Mesendoderm (in vitro differentiated cells): Measurements from ENCODE around the gene SLC25A17.

Experiments used
- DNase-seq: peaks from one replicate; pipeline ENCODE4 v3.0.0; 2013
- H2AK5ac ChIP-seq: 2 replicates; pipeline ENCODE4 v1.6.1; 2013; ENCODE audit warnings: low read length, inconsistent platforms
- H2BK120ac ChIP-seq: 2 replicates; pipeline ENCODE4 v1.6.1; 2013; ENCODE audit warnings: low read depth, mild to moderate bottlenecking, low read length, moderate library complexity, mixed read lengths
- H2BK15ac ChIP-seq: replicated peaks from 2 replicates; pipeline ENCODE4 v1.6.1; 2013; ENCODE audit warnings: low read depth, mild to moderate bottlenecking, moderate library complexity
- H2BK5ac ChIP-seq: 2 replicates; pipeline ENCODE4 v1.6.1; 2013; ENCODE audit warnings: low read length, inconsistent platforms
- H3K18ac ChIP-seq: 2 replicates; pipeline ENCODE4 v1.6.1; 2013; ENCODE audit warnings: mild to moderate bottlenecking, low read length, mixed read lengths
- H3K23ac ChIP-seq: one replicate; pipeline ENCODE4 v1.6.1; 2013; ENCODE audit warnings: low read length
- H3K27ac ChIP-seq: 2 replicates; pipeline ENCODE4 v1.5.1; 2013; ENCODE audit warnings: low read depth, mild to moderate bottlenecking, inconsistent platforms, low read length, moderate library complexity
- H3K27me3 ChIP-seq: 2 replicates; pipeline ENCODE4 v1.6.1; 2013; ENCODE audit warnings: low read length, control low read depth, mild to moderate bottlenecking, inconsistent platforms; ENCODE audit not compliant: insufficient read depth, poor library complexity
- H3K36me3 ChIP-seq: 2 replicates; pipeline ENCODE4 v1.6.1; 2013; ENCODE audit warnings: low read length, inconsistent platforms; ENCODE audit not compliant: control insufficient read depth, insufficient read depth
- H3K4ac ChIP-seq: one replicate; pipeline ENCODE4 v1.6.1; 2013; ENCODE audit warnings: low read depth, mild to moderate bottlenecking, low read length, moderate library complexity
- H3K4me1 ChIP-seq: 2 replicates; pipeline ENCODE4 v1.6.1; 2013; ENCODE audit warnings: low read depth, low read length, inconsistent platforms; ENCODE audit not compliant: control insufficient read depth
- H3K4me2 ChIP-seq: 2 replicates; pipeline ENCODE4 v1.6.1; 2013; ENCODE audit warnings: low read length
- H3K4me3 ChIP-seq: 2 replicates; pipeline ENCODE4 v1.5.1; 2013; ENCODE audit warnings: mild to moderate bottlenecking, low read length
- H3K56ac ChIP-seq: one replicate; pipeline ENCODE4 v1.6.1; 2013; ENCODE audit warnings: low read length
- H3K79me1 ChIP-seq: 2 replicates; pipeline ENCODE4 v1.6.1; 2013; ENCODE audit warnings: low read length, inconsistent platforms
- H3K79me2 ChIP-seq: 2 replicates; pipeline ENCODE4 v1.6.1; 2013; ENCODE audit warnings: mild to moderate bottlenecking, low read length; ENCODE audit not compliant: control insufficient read depth, insufficient read depth
- H3K9ac ChIP-seq: 2 replicates; pipeline ENCODE4 v1.6.1; 2013; ENCODE audit warnings: low read length, inconsistent platforms
- H4K5ac ChIP-seq: one replicate; pipeline ENCODE4 v1.6.1; 2013; ENCODE audit warnings: low read length
- H4K8ac ChIP-seq: one replicate; pipeline ENCODE4 v1.6.1; 2013; ENCODE audit warnings: low read depth, mild to moderate bottlenecking, control low read depth, low read length, moderate library complexity
- WGBS: extraction: QIAGEN DNeasy Blood & Tissue Kit; methylation state at CpG from one replicate; pipeline ENCODE4 v1.1.7; 2013; ENCODE audit warnings: low lambda C conversion rate, missing lambda C conversion rate; ENCODE audit not compliant: insufficient coverage; ENCODE audit errors: extremely low coverage; 5-methylcytosine and 5-hydroxymethylcytosine counted together

The SLC25A17 gene

GRCh38 chr22:40727964-40728615, 91.1 kb downstream of the SLC25A17 start:
- Histone ChIP-seq H3K18ac (peak overlapping the region; percentile 57), H3K79me1 (no peaks in the 10 kb centered on the region), H3K4me1 (peaks cover 3% of the 10 kb centered on the region), H4K8ac (no peak overlapping the region), H3K4me2 (no peak overlapping the region), H2AK5ac (no peak overlapping the region), H3K4me3 (no peak overlapping the region), H3K79me2 (no peaks in the 10 kb centered on the region), H3K4ac (peak overlapping the region; percentile 73), H3K27me3 (no peaks in the 10 kb centered on the region), H2BK120ac (no peak overlapping the region), H2BK5ac (no peak overlapping the region), H3K36me3 (no peaks in the 10 kb centered on the region), H3K9ac (no peak overlapping the region), H2BK15ac (peak overlapping the region; percentile 20), H3K23ac (no peak overlapping the region), H4K5ac (no peak overlapping the region), H3K56ac (peak overlapping the region; percentile 56), H3K27ac (no peak overlapping the region)
- no CpG with 5 or more reads among the region's 14 CpGs for WGBS
- no peak for DNase-seq

- no CpG with 5 or more reads among the region's 11 CpGs for WGBS
- H4K8ac ChIP-seq, result no peak overlapping the region
Measured at GRCh38 chr22:40727070-40727963, 91.8 kb downstream of the SLC25A17 start.

GRCh38 chr22:40726514-40726913, 92.6 kb downstream of the SLC25A17 start:
- WGBS, result no CpG with 5 or more reads among the region's 4 CpGs
- no peak for DNase-seq

More at GRCh38 chr22:40727070-40727963, 91.8 kb downstream of the SLC25A17 start:
- Histone ChIP-seq H3K79me2 (no peaks in the 10 kb centered on the region), H2AK5ac (no peak overlapping the region), H3K36me3 (no peaks in the 10 kb centered on the region), H3K27me3 (no peaks in the 10 kb centered on the region), H3K56ac (no peak overlapping the region), H3K9ac (no peak overlapping the region), H3K4ac (no peak overlapping the region), H3K27ac (no peak overlapping the region), H3K4me1 (peaks cover 2% of the 10 kb centered on the region), H3K79me1 (no peaks in the 10 kb centered on the region), H2BK15ac (no peak overlapping the region), H3K18ac (no peak overlapping the region), H4K5ac (no peak overlapping the region), H3K23ac (no peak overlapping the region), H2BK5ac (no peak overlapping the region), H3K4me3 (no peak overlapping the region), H2BK120ac (no peak overlapping the region), H3K4me2 (no peak overlapping the region)
- peak; percentile 51 for DNase-seq

GRCh38 chr22:40723396-40723933, 95.7 kb downstream of the SLC25A17 start:
- no peak overlapping the region for H3K4me3 ChIP-seq
- H3K56ac ChIP-seq, result peak overlapping the region; percentile 34
- H4K5ac ChIP-seq, result no peak overlapping the region
- H3K4ac ChIP-seq, result no peak overlapping the region
- H3K79me1 ChIP-seq, result no peaks in the 10 kb centered on the region
- H2BK15ac ChIP-seq, result no peak overlapping the region
- H3K36me3 ChIP-seq, result no peaks in the 10 kb centered on the region
- no peak overlapping the region for H2BK5ac ChIP-seq
- H2BK120ac ChIP-seq, result no peak overlapping the region
- no peak overlapping the region for H3K4me2 ChIP-seq
- H4K8ac ChIP-seq, result no peak overlapping the region
- no peak overlapping the region for H3K18ac ChIP-seq
- H3K9ac ChIP-seq, result no peak overlapping the region
- no peaks in the 10 kb centered on the region for H3K79me2 ChIP-seq
- H3K4me1 ChIP-seq, result peaks cover 7% of the 10 kb centered on the region
- no peaks in the 10 kb centered on the region for H3K27me3 ChIP-seq
- H3K23ac ChIP-seq, result no peak overlapping the region
- H3K27ac ChIP-seq, result no peak overlapping the region
- no CpG with 5 or more reads among the region's 13 CpGs for WGBS
- DNase-seq, result peak; percentile 53
- peak overlapping the region; percentile 78 for H2AK5ac ChIP-seq

More at GRCh38 chr22:40726514-40726913, 92.6 kb downstream of the SLC25A17 start:
- Histone ChIP-seq H4K5ac (no peak overlapping the region), H3K36me3 (no peaks in the 10 kb centered on the region), H2BK5ac (no peak overlapping the region), H3K4me1 (peaks cover 2% of the 10 kb centered on the region), H2BK15ac (no peak overlapping the region), H3K4ac (no peak overlapping the region), H3K27me3 (no peaks in the 10 kb centered on the region), H3K27ac (no peak overlapping the region), H2AK5ac (no peak overlapping the region), H2BK120ac (no peak overlapping the region), H3K79me2 (no peaks in the 10 kb centered on the region), H3K79me1 (no peaks in the 10 kb centered on the region), H3K9ac (no peak overlapping the region), H3K23ac (no peak overlapping the region), H3K56ac (no peak overlapping the region), H4K8ac (no peak overlapping the region), H3K4me3 (no peak overlapping the region), H3K18ac (no peak overlapping the region), H3K4me2 (no peak overlapping the region)

GRCh38 chr22:40721266-40721665, 97.9 kb downstream of the SLC25A17 start:
- Histone ChIP-seq H3K4me3 (no peak overlapping the region), H3K18ac (peak overlapping the region; percentile 29), H3K4me1 (peaks cover 7% of the 10 kb centered on the region), H3K23ac (no peak overlapping the region), H3K79me2 (no peaks in the 10 kb centered on the region), H2AK5ac (no peak overlapping the region), H3K4me2 (no peak overlapping the region), H2BK5ac (no peak overlapping the region), H4K8ac (no peak overlapping the region), H3K27me3 (no peaks in the 10 kb centered on the region), H3K27ac (peak overlapping the region; percentile 25), H3K9ac (no peak overlapping the region), H2BK15ac (no peak overlapping the region), H4K5ac (no peak overlapping the region), H3K4ac (no peak overlapping the region), H3K56ac (no peak overlapping the region), H3K79me1 (no peaks in the 10 kb centered on the region), H2BK120ac (no peak overlapping the region), H3K36me3 (no peaks in the 10 kb centered on the region)
- no CpG with 5 or more reads among the region's 6 CpGs for WGBS
- peak; percentile 73 for DNase-seq
